ENCODE results near the gene OR10H3.
"Not testable (repeated sequence)": the region's sequence is repeated elsewhere in the genome, so short reads cannot be mapped to it uniquely, and the experiment has no call there.

The OR10H3 gene, protein sequence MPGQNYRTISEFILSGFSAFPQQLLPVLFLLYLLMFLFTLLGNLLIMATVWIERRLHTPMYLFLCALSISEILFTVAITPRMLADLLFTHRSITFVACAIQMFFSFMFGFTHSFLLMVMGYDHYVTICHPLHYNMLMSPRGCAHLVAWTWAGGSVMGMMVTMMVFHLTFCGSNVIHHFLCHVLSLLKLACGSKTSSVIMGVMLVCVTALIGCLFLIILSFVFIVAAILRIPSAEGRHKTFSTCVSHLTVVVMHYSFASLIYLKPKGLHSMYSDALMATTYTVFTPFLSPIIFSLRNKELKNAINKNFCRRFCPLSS

DNA sequence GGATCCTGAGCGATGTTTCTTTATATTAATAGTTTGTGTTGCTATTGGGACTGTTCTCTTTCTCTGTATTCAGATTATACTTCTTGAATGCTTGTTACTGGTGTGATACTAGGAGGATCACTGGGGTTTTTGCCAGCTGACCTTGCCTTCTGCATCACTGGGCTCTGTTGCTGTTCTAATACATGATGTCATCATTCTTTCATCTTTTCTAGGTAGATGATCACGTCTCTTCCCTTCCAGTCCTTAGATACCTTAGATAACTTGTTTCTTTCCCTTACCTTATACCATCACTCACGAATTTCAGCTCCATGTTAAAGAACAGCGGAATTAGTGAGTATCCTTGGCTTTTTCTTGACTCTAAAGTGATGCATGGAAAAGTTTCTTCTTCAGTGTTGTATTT lies at the start of gene OR10H3:
TSS of gene OR10H3 (plus strand) at position 264 of the 400 bp plus-strand sequence. CDS start 3,408 bp downstream, outside the sequence.
- no peak for FAIRE-seq

DNA sequence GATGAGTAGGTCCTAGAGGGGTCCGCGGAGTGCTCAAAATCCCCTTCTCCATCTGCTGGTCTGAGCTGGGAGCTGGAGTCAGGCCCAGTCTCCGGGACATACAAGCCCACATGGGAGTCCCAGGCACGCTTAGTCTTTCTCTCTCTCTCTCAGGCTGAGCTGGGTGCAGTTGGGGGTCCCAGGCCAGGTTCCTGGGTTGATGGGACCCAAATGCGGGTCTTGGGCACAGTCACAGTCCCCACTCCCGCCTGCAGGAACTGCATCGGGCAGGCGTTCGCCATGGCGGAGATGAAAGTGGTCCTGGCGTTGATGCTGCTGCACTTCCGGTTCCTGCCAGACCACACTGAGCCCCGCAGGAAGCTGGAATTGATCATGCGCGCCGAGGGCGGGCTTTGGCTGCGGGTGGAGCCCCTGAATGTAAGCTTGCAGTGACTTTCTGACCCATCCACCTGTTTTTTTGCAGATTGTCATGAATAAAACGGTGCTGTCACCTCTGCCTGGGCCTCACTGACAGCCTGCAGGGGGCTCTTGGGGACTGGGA lies 41.1 kb upstream of the OR10H3 start:
- no peak for FAIRE-seq

DNA sequence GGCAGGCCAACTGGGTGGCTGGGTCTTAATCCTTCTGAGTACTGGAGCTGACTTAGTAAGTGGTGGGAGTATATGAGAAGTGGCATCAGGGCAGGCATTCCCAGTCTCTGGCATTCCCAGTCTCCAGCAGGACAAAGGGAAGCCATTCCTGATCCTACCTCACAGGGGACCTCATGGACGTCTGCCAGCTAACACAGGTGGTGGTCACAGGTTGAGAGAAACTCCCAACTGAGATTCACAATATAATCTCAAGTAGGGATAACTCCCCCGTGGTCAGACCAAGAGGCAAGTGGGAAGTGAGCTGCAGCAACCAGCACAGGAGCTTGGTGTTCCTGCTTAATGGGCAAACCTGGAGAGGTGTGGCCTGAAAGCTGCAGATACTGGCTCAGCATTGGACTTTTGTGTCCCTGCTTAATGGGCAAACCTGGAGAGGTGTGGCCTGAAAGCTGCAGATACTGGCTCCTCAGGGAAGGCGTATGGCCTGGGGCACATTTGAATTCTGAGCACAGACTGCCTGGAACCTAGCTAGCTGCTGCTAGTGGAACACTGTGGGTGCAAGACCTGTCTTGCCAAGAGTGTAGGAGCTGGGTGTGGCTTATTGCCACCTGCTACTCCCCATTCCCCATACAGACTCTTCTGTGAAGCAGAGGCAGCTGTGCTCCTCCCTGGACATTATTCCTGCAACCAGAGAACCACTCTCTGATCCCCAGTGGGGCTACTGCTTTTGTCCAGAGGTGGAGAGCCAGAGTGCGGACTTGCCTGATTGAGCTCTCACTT lies 35.8 kb upstream of the OR10H3 start:
- no peak for FAIRE-seq

DNA sequence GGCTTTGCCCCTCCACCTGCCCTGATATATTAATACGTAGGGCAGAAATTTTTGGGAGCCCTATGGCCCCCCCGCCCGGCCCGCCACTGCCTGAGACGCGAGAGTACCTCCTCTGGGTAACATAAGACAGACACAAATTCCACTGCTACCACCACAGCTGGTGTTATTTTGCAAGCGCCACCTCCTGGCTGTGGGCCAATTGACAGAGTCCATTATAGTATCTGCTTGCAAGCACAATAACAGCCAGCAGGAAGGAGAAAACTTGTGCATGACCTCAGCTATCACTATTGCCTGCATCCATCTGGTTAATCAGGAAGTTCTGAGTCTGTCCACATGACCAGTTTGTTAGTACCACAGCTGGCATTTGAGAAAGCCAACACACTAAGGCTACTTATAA lies 35.3 kb upstream of the OR10H3 start:
- no peak for FAIRE-seq

DNA sequence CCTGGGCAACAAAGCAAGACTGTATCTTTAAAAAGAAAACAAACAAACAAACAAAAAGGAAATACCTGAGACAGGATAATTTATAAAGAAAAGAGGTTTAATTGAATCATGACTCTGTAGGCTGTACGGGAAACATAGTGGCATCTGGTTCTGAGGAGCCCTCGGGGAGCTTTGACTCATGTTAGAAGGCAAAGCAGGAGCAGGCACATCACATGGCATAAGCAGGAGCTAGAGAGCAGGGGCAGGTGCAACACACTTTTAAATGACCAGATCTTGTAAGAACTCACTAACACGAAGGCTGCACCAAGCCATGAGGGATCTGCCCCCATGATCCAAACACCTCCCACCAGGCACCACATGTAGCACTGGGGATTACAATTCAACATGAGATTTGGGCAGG lies 23.1 kb upstream of the OR10H3 start:
- no peak for FAIRE-seq

DNA sequence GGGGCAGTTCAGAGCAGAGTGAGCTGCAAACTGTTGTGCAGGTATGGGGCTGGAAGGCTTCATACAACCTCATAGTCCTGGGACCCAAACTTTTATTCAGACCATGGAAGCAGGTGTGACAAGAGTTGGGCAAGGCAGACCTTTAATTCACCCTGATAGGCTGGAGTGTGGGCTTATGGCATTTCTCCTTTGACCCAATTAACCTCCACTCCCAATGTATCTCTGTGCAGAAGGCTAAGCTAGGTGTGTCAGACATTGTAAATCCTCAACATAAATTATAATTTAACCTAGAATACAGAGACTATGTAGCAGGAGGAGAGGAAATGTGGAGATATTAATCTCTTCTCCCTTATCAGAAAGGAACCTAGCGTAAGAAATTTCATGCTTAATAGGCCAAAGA lies 22.1 kb upstream of the OR10H3 start:
- no peak for FAIRE-seq

DNA sequence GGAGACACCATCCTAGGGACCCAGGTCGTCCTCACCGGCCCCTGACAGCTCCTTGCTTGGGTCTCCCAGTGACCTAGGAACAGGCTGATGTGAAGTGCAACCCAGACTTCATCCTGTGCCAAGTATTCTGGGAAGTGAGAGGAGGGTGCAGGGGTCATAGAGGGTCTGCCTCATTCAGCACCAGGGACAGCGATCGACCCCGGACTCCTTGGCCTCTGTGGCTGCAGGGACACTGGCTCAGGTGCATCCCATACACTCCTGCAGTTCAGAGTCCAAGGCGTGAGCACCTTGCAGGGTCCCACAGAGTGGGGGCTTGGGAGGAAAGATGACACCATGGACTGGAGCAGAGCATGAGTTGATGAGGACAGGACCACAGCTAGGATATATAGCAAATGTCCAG lies 20.0 kb upstream of the OR10H3 start:
- FAIRE-seq = no peak

DNA sequence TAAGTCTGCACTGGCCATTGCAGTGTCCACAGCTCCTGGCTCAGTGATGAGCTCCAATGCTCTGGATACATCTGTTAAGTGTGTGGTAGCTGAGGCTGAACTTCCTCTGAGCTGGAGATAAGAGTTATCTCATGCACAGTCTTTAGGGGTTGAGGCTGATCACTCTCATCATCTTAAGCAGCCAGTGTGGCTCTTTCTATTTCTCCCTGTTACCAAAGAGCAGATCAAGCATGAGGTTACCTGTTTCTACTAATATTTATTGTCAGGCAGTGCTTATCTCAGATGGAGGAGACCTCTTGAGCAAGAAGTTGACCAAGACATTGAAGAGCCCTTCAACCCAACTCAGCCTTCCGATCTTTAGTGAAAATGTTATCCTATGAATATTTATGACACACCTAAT lies 16.5 kb upstream of the OR10H3 start:
- FAIRE-seq = no peak

DNA sequence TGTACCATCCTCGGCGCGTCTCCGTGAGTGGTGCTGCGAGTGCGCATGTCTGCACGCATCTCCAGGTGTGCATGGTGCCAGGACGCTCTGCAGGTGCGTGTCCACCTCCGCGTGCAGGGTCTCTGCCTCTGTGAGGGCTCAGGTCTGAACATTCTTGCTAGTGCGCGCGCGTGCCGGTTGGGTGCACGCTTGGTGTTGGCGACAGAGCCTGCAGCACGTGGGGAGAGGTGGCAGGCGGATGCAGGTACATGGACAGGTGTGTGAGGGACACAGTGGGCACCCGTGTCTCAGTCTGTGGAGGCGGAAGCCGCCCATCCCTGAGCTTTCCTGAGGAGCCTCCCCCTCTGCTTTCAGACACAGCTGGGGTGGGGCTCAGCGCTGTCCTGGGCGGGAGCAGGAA lies 14.8 kb upstream of the OR10H3 start:
- no peak for FAIRE-seq

DNA sequence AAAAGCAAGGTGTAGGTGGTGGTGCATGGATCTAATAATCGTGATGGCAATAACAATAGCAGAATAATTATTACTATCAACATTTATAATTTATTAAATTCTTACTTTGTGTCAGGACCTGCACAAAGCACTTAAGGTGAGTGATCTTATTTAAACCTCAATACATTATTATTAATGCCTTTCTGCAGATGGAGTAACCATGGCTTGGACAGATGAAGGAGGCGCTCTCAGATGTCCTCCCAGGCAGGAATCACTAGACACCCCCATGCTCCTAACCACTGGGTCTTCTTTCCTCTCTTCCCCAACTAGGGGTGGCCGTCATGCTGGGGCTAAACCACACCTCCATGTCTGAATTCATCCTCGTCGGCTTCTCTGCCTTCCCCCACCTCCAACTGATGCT lies 10.1 kb upstream of the OR10H3 start, which contains the start of gene OR10H2:
TSS of gene OR10H2 (plus strand) at position 301 of the 400 bp plus-strand sequence. CDS start at position 321, 20 bp downstream.
- FAIRE-seq = no peak

DNA sequence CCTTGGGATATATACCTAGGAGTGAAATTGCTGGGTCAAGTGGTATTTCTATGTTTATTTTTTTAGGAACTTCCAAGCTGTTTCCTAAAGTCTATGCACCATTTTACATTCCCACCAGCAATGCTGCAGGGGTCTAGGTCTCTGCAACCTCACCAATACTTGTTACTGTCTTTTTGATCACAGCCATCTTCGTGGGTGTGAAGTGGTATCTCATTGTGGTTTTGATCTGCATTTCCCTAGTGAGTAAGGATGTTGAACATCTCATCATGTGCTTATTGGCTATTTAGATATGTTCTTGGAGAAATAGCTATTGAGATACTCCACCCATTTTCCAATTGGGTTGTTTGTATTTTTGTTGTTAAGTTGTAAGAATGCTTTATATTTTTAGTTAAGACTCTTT lies 7.2 kb upstream of the OR10H3 start:
- FAIRE-seq = no peak

DNA sequence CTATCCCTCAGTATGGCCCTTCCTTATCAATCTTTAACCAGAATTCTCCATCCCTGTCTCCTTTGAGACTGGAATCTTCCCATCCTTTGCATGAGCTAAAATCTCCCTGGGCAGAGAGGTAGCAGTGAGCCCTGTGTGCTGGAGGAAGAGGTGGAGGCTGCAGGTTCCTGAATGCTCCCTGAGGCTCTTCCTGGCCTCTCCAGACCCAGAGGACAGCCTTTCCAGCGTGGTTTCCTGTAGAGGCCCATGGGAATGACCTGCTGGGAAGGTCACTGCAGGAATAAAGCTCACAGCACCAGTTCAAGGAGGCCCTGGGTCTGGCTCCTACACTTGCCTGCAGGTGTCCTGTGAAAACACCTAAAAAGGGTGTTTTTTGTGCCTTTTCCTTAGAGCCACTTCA lies 5.4 kb upstream of the OR10H3 start:
- FAIRE-seq = no peak

DNA sequence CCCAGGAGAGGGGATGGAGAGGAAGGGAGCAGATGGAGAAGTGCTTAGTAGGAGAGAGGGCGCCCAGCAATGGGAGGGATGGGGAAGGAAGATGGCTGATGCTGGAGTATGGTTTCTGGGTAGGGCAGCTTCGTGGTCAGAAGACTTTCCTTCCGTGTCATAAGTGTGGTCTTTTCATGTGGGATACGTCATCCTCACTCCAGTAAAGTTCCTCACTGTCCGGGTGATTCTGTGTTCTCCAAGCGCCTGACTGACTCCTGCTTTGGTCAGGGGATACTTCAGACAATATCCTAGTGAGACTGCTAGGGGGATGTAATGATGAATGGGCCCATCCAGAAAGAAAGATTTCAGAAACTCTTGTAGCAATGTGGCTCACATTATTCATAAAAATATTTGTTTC lies 3.9 kb upstream of the OR10H3 start:
- no peak for FAIRE-seq

DNA sequence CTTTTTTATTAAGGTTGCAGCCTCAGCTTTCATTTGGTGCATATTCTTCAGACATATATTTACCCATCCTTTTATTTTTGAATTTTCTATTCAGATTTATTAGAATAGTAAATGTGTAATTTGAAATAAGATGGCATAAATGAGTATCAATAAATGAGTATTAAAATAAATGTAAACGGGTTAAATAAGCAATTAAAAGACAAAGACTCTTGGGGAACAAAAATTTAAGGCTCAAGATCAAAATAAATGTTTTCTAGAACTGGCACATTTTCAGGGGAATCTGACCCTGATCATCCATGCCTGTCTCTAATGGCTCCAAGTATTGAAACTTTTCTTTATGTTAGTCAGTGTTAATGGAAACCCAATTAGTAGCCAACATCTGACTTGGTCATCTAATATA lies 3.0 kb downstream of the OR10H3 start:
- FAIRE-seq = no peak

DNA sequence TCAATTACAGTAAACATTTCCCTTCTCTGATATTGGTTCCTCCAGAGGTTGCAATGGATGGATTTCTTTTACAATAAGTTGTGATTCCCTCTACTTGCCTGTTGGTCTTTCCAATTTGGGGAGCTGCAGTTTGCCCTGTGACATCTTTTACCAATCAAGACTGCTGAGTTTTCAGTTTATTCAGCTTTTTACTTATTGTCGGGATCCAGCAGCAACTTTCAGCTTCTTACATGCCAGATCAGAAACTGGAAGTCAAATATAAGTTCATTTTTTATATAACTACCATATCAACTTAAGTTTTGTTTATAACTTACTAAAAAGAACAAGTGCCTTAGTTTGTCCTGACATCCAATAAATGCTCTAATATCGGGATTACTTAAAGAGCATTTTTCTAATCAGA lies 10.5 kb downstream of the OR10H3 start:
- FAIRE-seq = no peak

DNA sequence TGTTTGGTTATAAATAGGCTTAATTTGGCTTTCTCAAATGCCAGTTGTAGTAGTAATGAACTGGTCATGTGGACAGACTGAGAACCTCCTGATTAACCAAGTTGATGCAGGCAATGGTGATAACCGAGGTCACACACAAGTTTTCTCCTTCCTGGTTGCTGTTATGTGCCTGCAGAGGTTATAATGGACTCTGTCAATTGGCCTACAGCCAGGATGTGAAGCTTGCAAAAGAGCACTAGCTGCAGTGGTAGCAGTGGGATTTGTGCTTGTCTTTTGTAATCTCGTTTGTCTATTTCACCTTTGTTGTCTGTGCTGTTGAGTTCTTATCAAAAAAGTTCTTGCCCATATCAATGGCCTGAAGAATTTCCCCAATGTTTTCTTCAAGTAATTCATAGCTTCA lies 20.6 kb downstream of the OR10H3 start:
- no peak for FAIRE-seq

DNA sequence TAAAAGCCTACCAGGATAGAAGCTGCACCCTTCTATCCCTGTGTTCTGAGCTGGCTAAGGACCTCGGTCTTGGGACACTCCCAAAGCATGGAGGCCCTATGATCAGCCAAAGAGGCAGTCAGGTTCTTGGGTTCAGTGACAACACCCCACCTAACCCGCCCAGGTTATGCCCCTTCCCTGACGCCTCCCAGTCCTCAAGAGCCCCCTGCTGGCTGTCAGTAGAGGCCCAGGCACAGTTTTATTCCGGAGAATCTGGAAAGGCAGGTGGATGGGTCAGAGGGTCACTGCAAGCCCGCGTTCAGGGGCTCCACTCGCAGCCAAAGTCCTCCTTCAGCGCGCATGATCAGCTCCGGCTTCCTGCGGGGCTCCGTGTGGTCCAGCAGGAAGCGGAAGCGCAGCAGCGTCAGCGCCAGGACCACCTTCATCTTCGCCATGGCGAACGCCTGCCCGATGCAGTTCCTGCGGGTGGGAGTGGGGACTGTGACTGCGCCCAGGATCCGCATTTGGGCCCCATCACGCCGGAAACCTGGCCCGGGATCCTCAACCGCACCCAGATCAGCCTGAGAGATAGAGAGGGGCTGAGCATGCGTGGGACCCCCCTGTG lies 22.3 kb downstream of the OR10H3 start:
- FAIRE-seq = no peak

DNA sequence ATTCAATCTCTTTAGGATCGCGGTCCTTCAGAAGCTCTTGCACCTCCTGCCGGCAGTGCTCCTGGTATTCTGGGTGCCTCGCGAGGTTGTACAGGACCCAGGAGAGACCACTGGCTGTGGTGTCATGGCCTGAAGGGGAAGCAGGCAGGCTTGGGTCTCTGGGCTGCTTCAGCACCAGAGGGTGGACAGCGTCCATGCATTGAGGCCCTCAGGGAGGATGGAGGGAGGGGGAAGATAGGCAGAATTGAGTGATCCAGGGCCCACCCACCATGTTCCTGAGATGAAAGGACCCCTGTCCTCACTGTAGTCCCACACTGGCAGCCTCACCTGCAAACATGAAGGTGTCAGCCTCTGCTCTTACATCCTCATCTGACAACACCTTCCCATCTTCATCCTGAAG lies 31.8 kb downstream of the OR10H3 start:
- FAIRE-seq = no peak

DNA sequence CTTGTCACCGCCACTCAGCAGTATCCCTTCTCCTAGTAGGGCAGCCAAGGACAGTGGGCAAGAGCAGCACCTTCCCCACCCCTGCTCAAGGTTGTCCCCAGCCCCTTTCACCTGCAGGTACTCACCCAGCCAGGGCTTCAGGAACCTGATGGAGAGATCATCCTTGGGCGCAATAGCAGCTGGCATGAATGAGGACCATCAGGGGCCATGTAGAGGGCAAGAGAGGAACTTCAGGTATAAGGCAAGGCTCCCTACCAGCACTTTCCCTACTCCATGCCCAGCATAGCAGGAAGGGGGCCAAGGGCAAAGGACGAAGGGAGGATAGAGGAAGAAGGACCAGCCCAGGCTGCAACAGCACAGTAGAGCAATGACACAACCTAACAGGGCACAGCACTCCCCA lies 36.4 kb downstream of the OR10H3 start:
- FAIRE-seq = not testable (repeated sequence)

DNA sequence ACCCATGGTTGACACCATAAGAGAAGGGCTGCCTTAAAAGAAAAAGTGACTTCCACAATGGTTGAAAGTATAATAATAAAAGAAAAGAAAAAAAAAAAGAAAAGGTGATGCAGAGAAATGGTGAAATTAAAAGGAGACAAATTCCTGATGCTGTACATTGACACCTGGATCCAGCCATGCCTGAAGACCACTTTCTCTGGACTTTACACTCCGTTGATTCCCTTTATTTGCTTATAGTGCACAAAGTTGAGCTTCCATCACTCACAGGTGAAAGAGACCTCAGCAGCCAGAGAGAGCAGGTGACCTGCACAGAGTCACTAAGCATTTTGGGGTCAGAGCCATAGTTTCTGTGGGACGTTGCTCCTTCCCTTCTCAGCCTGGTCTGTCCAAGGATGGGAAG lies 37.5 kb downstream of the OR10H3 start:
- FAIRE-seq = no peak

DNA sequence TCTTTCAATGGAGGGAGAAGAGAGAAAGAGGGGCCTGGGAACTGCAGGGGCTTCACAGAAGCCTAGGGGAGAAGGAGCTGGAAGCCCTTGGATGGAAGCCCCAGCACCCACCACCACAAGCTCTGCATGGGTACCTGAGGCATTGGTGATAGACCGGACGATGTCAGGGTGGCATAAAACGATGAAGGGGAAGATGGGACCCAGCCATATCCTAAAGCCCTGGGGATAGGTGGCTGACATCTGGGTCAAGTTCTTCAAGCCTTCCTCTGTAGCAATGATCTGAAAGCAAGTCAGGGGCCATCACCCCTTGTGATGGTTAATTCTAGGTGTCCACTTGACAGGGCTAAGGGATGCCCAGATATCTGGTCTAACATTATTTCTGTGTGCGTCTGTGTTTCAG lies 38.5 kb downstream of the OR10H3 start:
- FAIRE-seq = no peak

DNA sequence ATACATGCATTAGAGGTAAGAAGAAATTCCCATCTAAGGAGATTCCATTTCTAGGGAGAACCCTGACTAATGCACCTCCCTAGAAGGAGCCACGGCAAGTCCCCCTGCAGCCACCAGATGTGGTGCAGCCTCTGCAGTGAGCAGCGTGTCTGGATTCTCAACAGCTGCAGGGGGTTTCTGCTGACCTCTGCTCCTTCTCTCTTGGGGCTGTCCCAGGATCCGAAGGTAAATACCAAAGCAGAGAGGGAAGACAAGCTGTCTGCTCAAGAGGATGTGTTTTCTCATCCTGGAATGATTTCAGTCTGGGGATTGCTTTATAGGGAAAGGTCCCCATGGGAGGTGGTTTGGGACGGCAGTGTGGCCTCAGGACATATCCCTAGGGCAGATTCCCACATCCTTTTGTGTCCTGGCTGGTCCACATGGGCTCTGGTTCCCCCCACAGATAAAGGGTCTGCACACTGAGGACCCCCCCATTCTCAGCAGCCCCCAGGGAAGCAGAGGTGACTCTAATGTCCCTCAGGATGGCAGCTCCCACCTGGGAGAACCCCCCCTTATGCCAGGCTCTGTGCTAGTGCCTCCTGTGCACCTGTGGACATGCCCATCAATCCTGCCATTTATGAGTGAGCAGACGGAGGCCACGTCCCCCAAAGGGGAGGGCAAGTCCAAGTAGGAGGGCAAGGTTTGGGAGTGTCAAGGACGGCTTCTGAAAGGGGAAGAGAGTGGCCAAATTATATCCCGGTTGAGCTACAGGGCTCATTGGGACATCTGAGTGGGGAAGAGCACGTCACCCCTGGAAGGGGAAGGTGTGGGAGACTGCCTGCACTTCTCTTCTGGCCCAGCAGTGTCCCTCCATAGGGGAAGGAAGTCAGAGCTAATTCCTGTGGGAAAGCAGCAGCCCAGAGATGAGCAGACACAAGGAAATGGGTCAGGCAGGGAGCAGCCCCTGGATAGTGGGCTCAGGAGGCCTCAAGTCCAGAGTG lies 39.5 kb downstream of the OR10H3 start:
- FAIRE-seq = no peak
